Trophoblast cell (in vitro differentiated cells and primary cell): ENCODE data around the gene NRXN2.
A peak's percentile ranks its signal among the peaks of the same experiment; 100 is the strongest.
"Not testable (repeated sequence)": the region's sequence is repeated elsewhere in the genome, so short reads cannot be mapped to it uniquely, and the experiment has no call there.

Source experiments
- DNase-seq, 2 donors: peaks; one replicate each; pipeline ENCODE4 v3.0.0-alpha.2; 2016
- H2AFZ ChIP-seq: 2 replicates; pipeline ENCODE4 v1.6.1; 2013; ENCODE audit warnings: low read length, moderate library complexity, mild to moderate bottlenecking; ENCODE audit not compliant: insufficient read depth, poor library complexity
- H2AK5ac ChIP-seq: 2 replicates; pipeline ENCODE4 v1.6.1; 2013; ENCODE audit warnings: mild to moderate bottlenecking, low read length
- H2BK120ac ChIP-seq: 2 replicates; pipeline ENCODE4 v1.6.1; 2013; ENCODE audit warnings: low read length, mild to moderate bottlenecking, moderate library complexity; ENCODE audit not compliant: insufficient read depth, poor library complexity
- H2BK12ac ChIP-seq: 2 replicates; pipeline ENCODE4 v1.6.1; 2013; ENCODE audit warnings: mild to moderate bottlenecking, low read length, moderate library complexity
- H2BK5ac ChIP-seq: 2 replicates; pipeline ENCODE4 v1.6.1; 2013; ENCODE audit warnings: low read length, low read depth, moderate library complexity, mild to moderate bottlenecking; ENCODE audit not compliant: poor library complexity
- H3K14ac ChIP-seq: 2 replicates; pipeline ENCODE4 v1.6.1; 2013; ENCODE audit warnings: mild to moderate bottlenecking, low read length
- H3K18ac ChIP-seq: 2 replicates; pipeline ENCODE4 v1.6.1; 2013; ENCODE audit warnings: mild to moderate bottlenecking, low read length
- H3K23ac ChIP-seq: 2 replicates; pipeline ENCODE4 v1.6.1; 2013; ENCODE audit warnings: low read length
- H3K27ac ChIP-seq: 2 replicates; pipeline ENCODE4 v1.5.1; 2013; ENCODE audit warnings: low read depth, mild to moderate bottlenecking, inconsistent platforms, low read length, moderate library complexity
- H3K27me3 ChIP-seq: 2 replicates; pipeline ENCODE4 v1.6.1; 2013; ENCODE audit warnings: inconsistent platforms, mild to moderate bottlenecking, low read length, moderate library complexity; ENCODE audit not compliant: insufficient read depth
- H3K36me3 ChIP-seq, 2 experiments: 1 replicate in 1 of 2; 2 replicates in 1 of 2; pipeline ENCODE4 v1.6.1; 2013; ENCODE audit warnings: low read length in 2 of 2, mild to moderate bottlenecking in 2 of 2, moderate library complexity in 1 of 2; ENCODE audit not compliant: insufficient read depth in 2 of 2, control insufficient read depth in 1 of 2
- H3K4ac ChIP-seq: 2 replicates; pipeline ENCODE4 v1.6.1; 2013; ENCODE audit warnings: low read depth, mild to moderate bottlenecking, low read length, moderate library complexity
- H3K4me1 ChIP-seq, 2 experiments: 1 replicate in 1 of 2; 2 replicates in 1 of 2; pipeline ENCODE4 v1.6.1; 2013; ENCODE audit warnings: low read length in 2 of 2, mild to moderate bottlenecking in 2 of 2, moderate library complexity in 1 of 2; ENCODE audit not compliant: insufficient read depth in 2 of 2, control insufficient read depth in 1 of 2
- H3K4me2 ChIP-seq: 2 replicates; pipeline ENCODE4 v1.6.1; 2013; ENCODE audit warnings: inconsistent platforms, mild to moderate bottlenecking, low read length, moderate library complexity
- H3K4me3 ChIP-seq: 2 replicates; pipeline ENCODE4 v1.5.1; 2013; ENCODE audit warnings: mild to moderate bottlenecking, low read depth, low read length, inconsistent platforms
- H3K79me1 ChIP-seq: one replicate; pipeline ENCODE4 v1.6.1; 2013; ENCODE audit warnings: low read length
- H3K79me2 ChIP-seq: 2 replicates; pipeline ENCODE4 v1.6.1; 2013; ENCODE audit warnings: low read length, mild to moderate bottlenecking; ENCODE audit not compliant: control insufficient read depth, insufficient read depth, poor library complexity
- H3K9ac ChIP-seq: 2 replicates; pipeline ENCODE4 v1.6.1; 2013; ENCODE audit warnings: mild to moderate bottlenecking, low read length
- H3K9me3 ChIP-seq: 2 replicates; pipeline ENCODE4 v1.6.1; 2013; ENCODE audit warnings: low read depth, mild to moderate bottlenecking, control low read depth, inconsistent platforms, low read length; ENCODE audit not compliant: insufficient read depth
- H4K12ac ChIP-seq: 2 replicates; pipeline ENCODE4 v1.6.1; 2013; ENCODE audit warnings: low read depth, mild to moderate bottlenecking, low read length, moderate library complexity
- H4K8ac ChIP-seq: 2 replicates; pipeline ENCODE4 v1.6.1; 2013; ENCODE audit warnings: low read depth, mild to moderate bottlenecking, low read length, moderate library complexity
- H4K91ac ChIP-seq: one replicate; pipeline ENCODE4 v1.6.1; 2013; ENCODE audit warnings: low read depth, mild to moderate bottlenecking, low read length, moderate library complexity
- WGBS: extraction: QIAGEN DNeasy Blood & Tissue Kit; methylation state at CpG from one replicate; pipeline ENCODE4 v1.1.7; 2013; ENCODE audit warnings: missing lambda C conversion rate; ENCODE audit not compliant: insufficient read length, insufficient coverage; ENCODE audit errors: extremely low coverage; 5-methylcytosine and 5-hydroxymethylcytosine counted together

Gene NRXN2

DNA sequence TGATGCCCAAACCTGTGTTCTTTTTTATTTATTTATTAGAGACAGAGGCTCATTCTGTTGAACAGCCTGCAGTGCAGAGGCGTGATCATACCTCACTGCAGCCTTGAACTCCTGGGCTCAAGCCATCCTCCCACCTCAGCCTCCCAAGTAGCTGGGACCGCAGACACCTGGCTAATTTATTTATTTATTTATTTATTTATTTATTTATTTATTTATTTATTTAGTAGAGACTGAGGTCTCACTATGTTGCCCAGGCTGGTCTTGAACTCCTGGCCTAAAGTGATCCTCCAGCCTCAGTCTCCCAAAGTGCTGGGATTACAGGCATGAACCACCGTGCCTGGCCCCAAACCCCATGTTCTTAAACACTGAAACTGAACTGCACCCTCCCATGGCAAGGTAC lies 161.6 kb downstream of the NRXN2 start:
- H3K18ac ChIP-seq, H3K9ac ChIP-seq, H3K36me3 ChIP-seq, H3K27ac ChIP-seq, H3K23ac ChIP-seq, H3K79me2 ChIP-seq, H3K4me2 ChIP-seq, H3K4me1 ChIP-seq, H2BK120ac ChIP-seq, H2AFZ ChIP-seq, H2BK5ac ChIP-seq, H4K8ac ChIP-seq, H3K79me1 ChIP-seq, H2BK12ac ChIP-seq, H3K4ac ChIP-seq, H3K14ac ChIP-seq, H3K27me3 ChIP-seq, H2AK5ac ChIP-seq, H4K12ac ChIP-seq, H4K91ac ChIP-seq, H3K4me3 ChIP-seq, H3K9me3 ChIP-seq, DNase-seq: not testable (repeated sequence)
- no CpG with 5 or more reads among the region's 3 CpGs for WGBS

DNA sequence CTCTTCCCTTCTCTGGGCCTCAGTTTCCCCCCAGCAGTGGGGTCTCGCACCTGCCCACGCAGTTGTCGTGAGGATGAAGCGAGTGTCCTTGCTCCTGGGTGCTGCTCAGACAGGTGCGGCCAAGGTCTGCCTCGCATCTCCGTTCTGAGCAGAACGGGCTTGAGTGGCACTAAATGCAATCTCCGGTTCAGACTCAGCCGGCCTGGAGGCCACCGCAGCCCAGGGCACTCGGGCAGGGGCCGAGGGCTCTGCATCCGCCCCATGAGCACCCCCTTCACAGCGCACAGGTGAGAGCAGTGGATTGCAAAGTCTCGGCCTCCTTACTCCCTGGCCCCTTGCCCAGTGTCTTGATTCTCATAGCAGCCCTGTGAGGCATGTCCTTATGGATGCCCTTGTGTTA lies 162.1 kb downstream of the NRXN2 start:
- H3K4me2 ChIP-seq: no peak overlapping the region
- no peak overlapping the region for H4K12ac ChIP-seq
- H3K23ac ChIP-seq: no peak overlapping the region
- H3K27ac ChIP-seq: no peak overlapping the region
- no peak overlapping the region for H2BK12ac ChIP-seq
- H4K8ac ChIP-seq: no peak overlapping the region
- H3K27me3 ChIP-seq: no peaks in the 10 kb centered on the region
- H2BK120ac ChIP-seq: no peak overlapping the region
- H3K4ac ChIP-seq: no peak overlapping the region
- no peak overlapping the region for H2AFZ ChIP-seq
- H3K9me3 ChIP-seq: peaks cover 2% of the 10 kb centered on the region
- H3K9ac ChIP-seq: no peak overlapping the region
- no peak overlapping the region for H4K91ac ChIP-seq
- H3K79me1 ChIP-seq: peaks cover 3% of the 10 kb centered on the region
- peaks cover 4 to 7% of the 10 kb centered on the region in 2 experiments for H3K4me1 ChIP-seq
- no peak for DNase-seq
- H3K18ac ChIP-seq: no peak overlapping the region
- H3K14ac ChIP-seq: no peak overlapping the region
- no peak overlapping the region for H2BK5ac ChIP-seq
- H3K36me3 ChIP-seq: no peaks in the 10 kb centered on the region
- H2AK5ac ChIP-seq: no peak overlapping the region
- no peaks in the 10 kb centered on the region for H3K79me2 ChIP-seq
- WGBS: no CpG with 5 or more reads among the region's 16 CpGs
- H3K4me3 ChIP-seq: no peak overlapping the region

DNA sequence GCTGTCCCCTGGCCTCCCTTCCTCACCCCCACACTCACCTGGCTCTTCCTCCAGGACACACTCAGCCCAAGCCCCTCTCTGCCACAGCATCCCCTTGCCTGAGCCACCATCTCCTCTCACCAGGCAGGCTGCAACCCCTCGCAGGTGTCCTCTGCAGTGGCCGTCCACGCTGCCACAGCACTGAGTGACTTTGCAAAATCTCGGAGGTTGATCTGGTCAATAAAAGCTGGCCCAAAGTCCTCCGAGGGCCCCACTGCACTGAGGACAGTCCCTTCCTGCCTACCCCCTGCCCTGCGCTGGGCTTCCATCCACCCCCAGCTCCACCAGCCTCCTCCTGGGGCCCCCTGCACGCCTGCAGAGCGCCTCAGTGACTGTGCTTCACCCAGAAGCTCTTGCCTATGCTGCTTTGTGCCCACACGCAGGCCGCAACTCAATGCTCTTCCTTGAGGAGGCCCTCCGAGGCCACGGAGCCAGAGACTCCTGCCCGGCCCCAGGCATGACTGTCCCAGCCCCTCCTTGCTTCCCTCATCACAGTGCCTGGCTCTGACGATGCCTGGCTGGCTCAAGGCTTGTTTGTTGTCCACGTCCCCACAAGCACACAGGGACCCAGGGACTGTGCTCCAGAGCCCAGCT lies 162.7 kb downstream of the NRXN2 start:
- H2BK120ac ChIP-seq: no peak overlapping the region
- H3K27ac ChIP-seq: no peak overlapping the region
- H4K12ac ChIP-seq: no peak overlapping the region
- no peaks in the 10 kb centered on the region for H3K36me3 ChIP-seq
- no peak overlapping the region for H3K23ac ChIP-seq
- no peak for DNase-seq
- H2BK12ac ChIP-seq: no peak overlapping the region
- H2AFZ ChIP-seq: peak overlapping the region; percentile 30
- H4K8ac ChIP-seq: peak overlapping the region; percentile 15
- peak overlapping the region; percentile 8 for H3K18ac ChIP-seq
- no peaks in the 10 kb centered on the region for H3K79me2 ChIP-seq
- no peaks in the 10 kb centered on the region for H3K27me3 ChIP-seq
- H2AK5ac ChIP-seq: no peak overlapping the region
- H3K14ac ChIP-seq: no peak overlapping the region
- H3K4ac ChIP-seq: no peak overlapping the region
- no peak overlapping the region for H3K9ac ChIP-seq
- H3K4me1 ChIP-seq: peaks cover 7 to 8% of the 10 kb centered on the region in 2 experiments
- no CpG with 5 or more reads among the region's 15 CpGs for WGBS
- H2BK5ac ChIP-seq: no peak overlapping the region
- H3K4me3 ChIP-seq: no peak overlapping the region
- H3K4me2 ChIP-seq: no peak overlapping the region
- peaks cover 2% of the 10 kb centered on the region for H3K9me3 ChIP-seq
- H4K91ac ChIP-seq: no peak overlapping the region
- H3K79me1 ChIP-seq: peaks cover 5% of the 10 kb centered on the region

DNA sequence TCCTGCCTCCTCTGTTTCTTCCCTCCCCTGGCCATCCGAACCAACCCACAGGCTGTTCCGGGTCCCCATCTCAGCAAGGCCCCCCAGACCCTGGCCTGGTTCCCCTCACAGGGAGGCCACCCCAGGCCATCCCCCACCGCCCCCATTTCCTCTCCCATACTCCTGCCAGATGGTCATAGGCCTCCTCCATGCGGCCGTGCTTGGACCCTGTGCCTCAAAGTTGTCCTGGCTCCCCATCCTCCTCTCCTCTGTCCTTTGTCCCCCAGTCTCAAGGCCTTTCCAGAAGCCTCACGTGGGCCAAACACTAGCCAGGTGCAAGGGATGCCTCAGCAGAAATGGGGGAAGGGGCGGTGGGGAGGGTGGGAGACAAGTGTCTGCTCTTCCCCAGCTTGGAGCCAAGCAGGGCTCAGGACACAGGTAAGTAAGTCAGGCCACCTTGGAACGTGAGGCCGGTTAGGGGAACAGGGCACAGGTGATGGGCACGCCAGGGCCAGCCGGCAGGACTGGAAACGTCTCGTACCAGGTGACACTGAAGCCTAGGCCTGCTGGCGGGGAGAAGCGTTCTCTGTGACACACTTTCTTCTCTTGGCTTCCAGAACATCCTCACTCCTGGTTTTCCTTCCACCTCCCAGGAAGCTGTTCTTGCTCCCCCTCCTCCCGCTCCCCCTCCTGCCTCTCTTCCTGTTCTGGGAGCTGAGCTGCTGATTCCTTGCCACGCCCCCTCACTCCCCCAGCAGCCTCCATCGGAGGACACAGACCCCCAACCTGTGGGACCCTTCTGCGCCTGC lies 163.5 kb downstream of the NRXN2 start:
- no peak for DNase-seq
- Histone ChIP-seq H4K91ac (no peak overlapping the region), H3K4me1 (peaks cover 6 to 10% of the 10 kb centered on the region in 2 experiments), H3K4me3 (no peak overlapping the region), H3K9me3 (peaks cover 1% of the 10 kb centered on the region), H3K4ac (no peak overlapping the region), H3K36me3 (no peaks in the 10 kb centered on the region), H2AFZ (no peak overlapping the region), H2BK5ac (no peak overlapping the region), H4K12ac (no peak overlapping the region), H2BK120ac (no peak overlapping the region), H3K27ac (no peak overlapping the region), H3K18ac (no peak overlapping the region), H4K8ac (peak overlapping the region; percentile 3), H3K79me2 (no peaks in the 10 kb centered on the region), H2AK5ac (no peak overlapping the region), H3K27me3 (no peaks in the 10 kb centered on the region), H2BK12ac (no peak overlapping the region), H3K4me2 (no peak overlapping the region), H3K23ac (no peak overlapping the region), H3K79me1 (peaks cover 5% of the 10 kb centered on the region), H3K14ac (no peak overlapping the region), H3K9ac (no peak overlapping the region)
- no CpG with 5 or more reads among the region's 19 CpGs for WGBS
